HepG2 (cell line): ENCODE results near the gene GPR55. TPM values are rescaled to one million over a fixed set of nuclear protein-coding genes. Genes with fewer than 3 reads are reported as not detected.

Source experiments
- ATAC-seq: fragments of 200-7000 bp; cut with Tn5 transposase; 3 replicates; pipeline ENCODE4 v1.9.1; 2020; ENCODE audit warnings: mild to moderate bottlenecking, moderate library complexity
- BruUV-seq: library from RNA; stranded (reverse); fragments of 400-500 nt; replicated peaks from 2 replicates; lab custom pipeline; 2021; lab: Mats Ljungman, UMichigan
- CTCF ChIA-PET: fragments of 300-600 bp; formaldehyde crosslinking; extraction: SDS; loops from one replicate; lab custom pipeline; 2021; ENCODE audit warnings: low total read pairs, inconsistent platforms, low intra/inter-chr PET ratio; lab: Yijun Ruan, JAX
- POLR2A ChIA-PET: fragments of 350-600 bp; sonication (Branson Sonifier 250); formaldehyde crosslinking; loops from one replicate; lab custom pipeline; 2020; ENCODE audit warnings: antibody characterized with exemption, inconsistent platforms; lab: Yijun Ruan, JAX
- DNase-seq: peaks from one replicate; pipeline ENCODE4 v3.0.0-alpha.2; 2015; ENCODE audit warnings: low spot score
- FAIRE-seq: peaks from 3 replicates; lab custom pipeline; 2011; peaks lifted over from hg19 to GRCh38; lab: Jason Lieb, UNC
- H2AFZ ChIP-seq: one replicate; pipeline ENCODE4 v1.6.1; 2011; ENCODE audit warnings: low read length, inconsistent platforms
- H3K27ac ChIP-seq: fragments of 300-600 bp; 3 replicates; pipeline ENCODE4 v1.8.0; 2011; ENCODE audit warnings: mixed run types, mild to moderate bottlenecking, mixed read lengths, low read length, inconsistent platforms; ENCODE audit not compliant: insufficient read depth; ENCODE audit errors: extremely low read length
- H3K27me3 ChIP-seq, 2 experiments: fragments of 200-600 bp in 1 of 2; 2 replicates in 1 of 2; 3 replicates in 1 of 2; pipeline versions ENCODE4 v1.6.0 to v1.8.0; 2011; ENCODE audit warnings: low read length in 2 of 2, mild to moderate bottlenecking in 2 of 2, moderate library complexity in 2 of 2, inconsistent platforms in 1 of 2; ENCODE audit not compliant: insufficient read depth in 2 of 2, control insufficient read depth in 1 of 2
- H3K36me3 ChIP-seq, 2 experiments: fragments of 200-600 bp in 1 of 2; replicated peaks in 1 of 2; 2 replicates in 1 of 2; 3 replicates in 1 of 2; pipeline versions ENCODE4 v1.5.1 to v1.8.0; 2011; ENCODE audit warnings: low read length in 2 of 2, inconsistent platforms in 1 of 2; ENCODE audit not compliant: insufficient read depth in 2 of 2, control insufficient read depth in 1 of 2
- H3K4me1 ChIP-seq: 2 replicates; pipeline ENCODE4 v1.5.1; 2012; ENCODE audit warnings: low read length, inconsistent platforms; ENCODE audit not compliant: insufficient read depth
- H3K4me2 ChIP-seq: 2 replicates; pipeline ENCODE4 v1.6.0; 2011; ENCODE audit warnings: low read depth, low read length, inconsistent platforms
- H3K4me3 ChIP-seq, 3 experiments: fragments of 200-600 bp in 1 of 3; sonication (generic), shearing (Covaris generic) in 1 of 3; replicated peaks in 1 of 3; 2 replicates each; pipeline ENCODE4 v1.5.1; 2011 to 2016; ENCODE audit warnings: low read length in 3 of 3, inconsistent platforms in 2 of 3, low read depth in 2 of 3, mild to moderate bottlenecking in 2 of 3, control low read depth in 1 of 3, mixed read lengths in 1 of 3; ENCODE audit not compliant: insufficient read depth in 1 of 3
- H3K79me2 ChIP-seq: one replicate; pipeline ENCODE4 v1.6.1; 2011; ENCODE audit warnings: low read length, inconsistent platforms; ENCODE audit not compliant: insufficient read depth
- H3K9ac ChIP-seq: 2 replicates; pipeline ENCODE4 v1.6.0; 2011; ENCODE audit warnings: mild to moderate bottlenecking, low read depth, low read length, inconsistent platforms; ENCODE audit not compliant: insufficient read depth
- H3K9me3 ChIP-seq: 2 replicates; pipeline ENCODE4 v1.5.1; 2012; ENCODE audit warnings: mild to moderate bottlenecking, low read length
- H4K20me1 ChIP-seq: 2 replicates; pipeline ENCODE4 v1.6.0; 2011; ENCODE audit warnings: inconsistent platforms, mild to moderate bottlenecking, low read length, moderate library complexity; ENCODE audit not compliant: insufficient read depth
- ATF7 ChIP-seq, 2 experiments: fragments of 450-650 bp in 1 of 2; sonication (generic) in 1 of 2; formaldehyde crosslinking in 1 of 2; IDR thresholded peaks; 2 replicates each; pipeline versions ENCODE4 v1.4.0 to v1.6.1; 2016 to 2020; ENCODE audit warnings: antibody characterized with exemption in 1 of 2, mild to moderate bottlenecking in 1 of 2, missing genetic modification reagents in 1 of 2
- IRF2 ChIP-seq: IDR thresholded peaks from 2 replicates; pipeline ENCODE4 v1.6.1; 2018; ENCODE audit warnings: missing genetic modification reagents, missing compliant biosample characterization
- LBX2 ChIP-seq: sonication (generic); formaldehyde crosslinking; IDR thresholded peaks from 2 replicates; pipeline ENCODE4 v1.5.0; 2020; ENCODE audit warnings: missing genetic modification reagents, mild to moderate bottlenecking, borderline replicate concordance
- UBTF ChIP-seq: sonication (generic); formaldehyde crosslinking; IDR thresholded peaks from 2 replicates; pipeline ENCODE4 v1.4.0; 2020; ENCODE audit warnings: mild to moderate bottlenecking, missing genetic modification reagents
- ZNF484 ChIP-seq: sonication (generic); formaldehyde crosslinking; IDR thresholded peaks from 2 replicates; pipeline ENCODE4 v1.5.1; 2020; ENCODE audit warnings: mild to moderate bottlenecking, low read depth, missing genetic modification reagents, borderline replicate concordance
- WGBS: methylation state at CpG from one replicate; pipeline ENCODE4 v1.1.6; 2017; ENCODE audit warnings: low lambda C conversion rate; 5-methylcytosine and 5-hydroxymethylcytosine counted together
- in situ Hi-C: cut with HindIII; loops from 2 replicates; pipeline ENCODE4 v1.10.0; 2017; ENCODE audit warnings: low pct_unique_long_range_greater_than_20kb; ENCODE audit not compliant: extremely low pct_ligation_motif_present
- intact Hi-C: fragments of 100-400 bp; cut with micrococcal nuclease; formaldehyde crosslinking; loops from one replicate; pipeline ENCODE4 v1.10.0; 2022; ENCODE audit not compliant: unreplicated experiment
- polyA plus RNA-seq, 8 experiments: library from polyadenylated mRNA; depleted of rRNA in 3 of 8; stranded (reverse) in 7 of 8; unstranded in 1 of 8; fragments of >200 nt; fragmentation: Illumina TruSeq in 4 of 8; extraction: Trizol in 4 of 8; gene quantifications; 2 replicates each; pipeline versions ENCODE4 v1.2.1 to v1.2.3, GENCODE V29; 2011 to 2016; ENCODE audit warnings: low read depth in 4 of 8, missing spikeins in 1 of 8, mixed read lengths in 1 of 8; ENCODE audit not compliant: insufficient read depth in 1 of 8
- total RNA-seq, 5 experiments: library from RNA; depleted of rRNA; stranded (reverse); fragments of >200 nt; fragmentation: Illumina TruSeq; extraction: Trizol; gene quantifications; 2 replicates each; pipeline ENCODE4 v1.2.3, GENCODE V29; 2016; ENCODE audit warnings: low read depth in 1 of 5

GPR55 gene
- total and polyA plus RNA-seq, 2 of the 13 experiments (the other 11 are each of a cell fraction or from before 2014, with no cell fraction given), result not detected

GRCh38 chr2:230879891-230880290 lies 45.2 kb downstream of the GPR55 start:
- no peak for FAIRE-seq
- Histone ChIP-seq H3K36me3 (peaks cover 12 to 28% of the 10 kb centered on the region in 2 experiments; a peak in 3 of 5 replicates), H4K20me1 (no peaks in the 10 kb centered on the region; the same call in 1 of the 2 replicates), H3K27ac (no peak overlapping the region), H3K27me3 (no peaks in the 10 kb centered on the region), H2AFZ (no peak overlapping the region), H3K79me2 (no peaks in the 10 kb centered on the region), H3K9me3 (no peaks in the 10 kb centered on the region), H3K4me3 (no peak overlapping the region), H3K9ac (no peak overlapping the region), H3K4me1 (no peaks in the 10 kb centered on the region), H3K4me2 (no peak overlapping the region)
- intact Hi-C loops, result no loop called here
- in situ Hi-C loops, result no loop called here
- 92% methylated on average over 9 of the region's 9 CpGs for WGBS
- DNase-seq, result no peak
- CTCF ChIA-PET, result no interaction called here
- ATAC-seq, result no peak
- POLR2A ChIA-PET, result no interaction called here
- no TSS peak for BruUV-seq
- TF ChIP-seq LBX2 (CRISPR knock-in tag) (no peak), ZNF484 (CRISPR knock-in tag) (no peak), UBTF (CRISPR knock-in tag) (no peak)

GRCh38 chr2:230879271-230879882 lies 45.7 kb downstream of the GPR55 start:
- ATAC-seq (no peak), FAIRE-seq (no peak), DNase-seq (no peak)
- TF ChIP-seq ATF7 (IDR thresholded peaks at IDR 0.05), result peak; percentile 80
- no peak for TF ChIP-seq ATF7 (CRISPR knock-in tag; IDR thresholded peaks at IDR 0.05)
- no peak for TF ChIP-seq IRF2 (CRISPR knock-in tag)
- in situ Hi-C loops (no loop called here), intact Hi-C loops (no loop called here)
- Histone ChIP-seq H3K4me1 (no peaks in the 10 kb centered on the region), H3K79me2 (no peaks in the 10 kb centered on the region), H4K20me1 (no peaks in the 10 kb centered on the region; the same call in 1 of the 2 replicates), H3K27me3 (no peaks in the 10 kb centered on the region), H3K9ac (no peak overlapping the region), H3K4me2 (no peak overlapping the region), H3K9me3 (no peaks in the 10 kb centered on the region), H3K36me3 (peaks cover 12 to 30% of the 10 kb centered on the region in 2 experiments; a peak in 3 of 5 replicates), H3K4me3 (no peak overlapping the region), H3K27ac (no peak overlapping the region), H2AFZ (no peak overlapping the region)
- WGBS, result 87% methylated on average over 11 of the region's 11 CpGs
- POLR2A ChIA-PET, result no interaction called here
- CTCF ChIA-PET, result no interaction called here
- BruUV-seq, result no TSS peak
